T-helper 9 cell (primary cell): Measurements from ENCODE around the gene TRAF3.
"Not testable (repeated sequence)": the region's sequence is repeated elsewhere in the genome, so short reads cannot be mapped to it uniquely, and the experiment has no call there.

Experiments
- DNase-seq: peaks from one replicate; pipeline ENCODE4 v3.0.0-alpha.2; 2020

The TRAF3 gene

GRCh38 chr14:102831163-102831804 is 54.0 kb downstream of the TRAF3 start:
- DNase-seq = no peak

- no peak for DNase-seq
Measured at GRCh38 chr14:102833341-102833740, 56.1 kb downstream of the TRAF3 start.

- DNase-seq = no peak
Measured at GRCh38 chr14:102833991-102834390, 56.7 kb downstream of the TRAF3 start.

GRCh38 chr14:102835959-102836358 is 58.7 kb downstream of the TRAF3 start:
- DNase-seq = no peak

- DNase-seq = not testable (repeated sequence)
Measured at GRCh38 chr14:102837120-102837519, 59.9 kb downstream of the TRAF3 start.

GRCh38 chr14:102838501-102838900 is 61.3 kb downstream of the TRAF3 start:
- DNase-seq = no peak

GRCh38 chr14:102840115-102840514 is 62.9 kb downstream of the TRAF3 start:
- no peak for DNase-seq

- DNase-seq = no peak
Measured at GRCh38 chr14:102840771-102841528, 63.7 kb downstream of the TRAF3 start.

GRCh38 chr14:102848830-102849525 is 71.7 kb downstream of the TRAF3 start:
- DNase-seq = no peak

GRCh38 chr14:102849526-102850379 is 72.5 kb downstream of the TRAF3 start:
- DNase-seq = no peak

GRCh38 chr14:102853648-102854047 is 76.4 kb downstream of the TRAF3 start:
- DNase-seq = no peak

GRCh38 chr14:102854091-102854703 is 76.9 kb downstream of the TRAF3 start:
- no peak for DNase-seq

GRCh38 chr14:102856179-102856578 is 78.9 kb downstream of the TRAF3 start:
- no peak for DNase-seq

- no peak for DNase-seq
Measured at GRCh38 chr14:102857444-102857843, 80.2 kb downstream of the TRAF3 start.

GRCh38 chr14:102859911-102860310 is 82.7 kb downstream of the TRAF3 start:
- DNase-seq = no peak

- no peak for DNase-seq
Measured at GRCh38 chr14:102862154-102862773, 85.0 kb downstream of the TRAF3 start.

- DNase-seq = no peak
Measured at GRCh38 chr14:102863381-102863780, 86.1 kb downstream of the TRAF3 start.

GRCh38 chr14:102865916-102866315 is 88.7 kb downstream of the TRAF3 start:
- not testable (repeated sequence) for DNase-seq

GRCh38 chr14:102866982-102867761 is 89.9 kb downstream of the TRAF3 start:
- no peak for DNase-seq

- no peak for DNase-seq
Measured at GRCh38 chr14:102867826-102868580, 90.8 kb downstream of the TRAF3 start.
